ENCODE results near the gene LCLAT1. TPM values are rescaled to one million over a fixed set of nuclear protein-coding genes. Genes with fewer than 3 reads are reported as not detected.

The LCLAT1 gene
- total and polyA plus RNA-seq, 8 donors, result 2.0 to 15.0 (median 9.8) TPM

DNA sequence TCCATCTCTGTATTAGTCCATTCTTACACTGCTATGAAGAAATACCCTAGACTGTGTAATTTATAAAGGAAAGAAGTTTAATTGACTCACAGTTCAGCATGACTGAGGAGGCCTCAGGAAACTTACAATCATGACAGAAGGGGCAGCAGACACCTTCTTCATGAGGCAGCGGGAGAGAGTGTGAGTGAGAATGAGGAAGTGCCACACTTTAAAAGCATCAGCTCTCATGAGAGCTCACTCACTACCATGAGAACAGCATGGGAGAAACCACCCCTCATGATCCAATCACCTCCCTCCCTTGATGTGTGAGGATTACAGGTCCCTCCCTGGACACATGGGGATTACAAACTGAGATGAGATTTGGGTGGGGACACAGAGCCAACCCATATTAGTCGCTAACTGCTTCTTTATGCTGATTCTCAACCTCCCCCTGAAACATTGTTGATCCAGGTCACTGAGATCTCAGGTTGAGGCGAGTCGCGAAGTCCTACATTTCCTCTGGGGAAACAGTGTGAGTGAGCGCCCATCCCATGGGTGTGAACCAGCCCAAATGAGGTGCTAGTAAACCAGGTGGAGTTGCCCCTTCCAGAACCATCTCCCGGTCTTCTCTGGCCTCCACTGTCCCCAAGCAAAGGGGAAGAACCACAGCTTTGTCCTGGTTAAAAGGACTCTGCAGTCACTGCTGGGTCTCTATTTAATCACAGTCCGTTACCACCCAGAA lies 236.3 kb downstream of the LCLAT1 start:
- no peak overlapping the region for H3K27ac ChIP-seq
- TF ChIP-seq, protein P1, sequence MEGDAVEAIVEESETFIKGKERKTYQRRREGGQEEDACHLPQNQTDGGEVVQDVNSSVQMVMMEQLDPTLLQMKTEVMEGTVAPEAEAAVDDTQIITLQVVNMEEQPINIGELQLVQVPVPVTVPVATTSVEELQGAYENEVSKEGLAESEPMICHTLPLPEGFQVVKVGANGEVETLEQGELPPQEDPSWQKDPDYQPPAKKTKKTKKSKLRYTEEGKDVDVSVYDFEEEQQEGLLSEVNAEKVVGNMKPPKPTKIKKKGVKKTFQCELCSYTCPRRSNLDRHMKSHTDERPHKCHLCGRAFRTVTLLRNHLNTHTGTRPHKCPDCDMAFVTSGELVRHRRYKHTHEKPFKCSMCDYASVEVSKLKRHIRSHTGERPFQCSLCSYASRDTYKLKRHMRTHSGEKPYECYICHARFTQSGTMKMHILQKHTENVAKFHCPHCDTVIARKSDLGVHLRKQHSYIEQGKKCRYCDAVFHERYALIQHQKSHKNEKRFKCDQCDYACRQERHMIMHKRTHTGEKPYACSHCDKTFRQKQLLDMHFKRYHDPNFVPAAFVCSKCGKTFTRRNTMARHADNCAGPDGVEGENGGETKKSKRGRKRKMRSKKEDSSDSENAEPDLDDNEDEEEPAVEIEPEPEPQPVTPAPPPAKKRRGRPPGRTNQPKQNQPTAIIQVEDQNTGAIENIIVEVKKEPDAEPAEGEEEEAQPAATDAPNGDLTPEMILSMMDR (IDR thresholded peaks at IDR 0.05), result no peak
- H3K36me3 ChIP-seq, result no peaks in the 10 kb centered on the region
- intact Hi-C loops (cut with DNase I), result no loop called here
- H3K4me1 ChIP-seq, result no peaks in the 10 kb centered on the region
- H3K27me3 ChIP-seq, result no peaks in the 10 kb centered on the region
- no peaks in the 10 kb centered on the region for H3K9me3 ChIP-seq
- FAIRE-seq (no peak), DNase-seq (no peak), ATAC-seq (no peak)
- H3K4me3 ChIP-seq, result no peak overlapping the region
- 91 to 97% methylated on average over 8 of the region's 8 CpGs for WGBS, 2 donors

DNA sequence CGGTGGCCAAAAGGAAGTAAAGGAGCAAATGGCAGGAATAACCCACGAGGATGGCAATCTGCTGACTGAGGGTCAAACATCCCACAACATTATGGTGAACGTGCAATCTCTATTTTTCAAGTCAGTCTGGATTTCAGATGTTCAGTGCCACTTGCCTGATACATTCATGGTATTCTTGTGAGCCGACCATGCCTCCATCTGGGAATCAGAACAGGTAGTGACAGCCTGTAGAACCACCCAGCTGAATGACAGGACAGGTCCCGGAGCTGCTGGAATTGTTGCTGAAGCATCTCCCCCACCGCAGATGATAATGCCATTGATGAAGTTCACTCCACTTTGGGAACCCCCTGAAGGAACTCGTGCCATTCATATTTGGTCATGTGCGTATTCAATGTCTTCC lies 237.0 kb downstream of the LCLAT1 start:
- no peaks in the 10 kb centered on the region for H3K36me3 ChIP-seq
- no peak for DNase-seq
- no peaks in the 10 kb centered on the region for H3K4me1 ChIP-seq
- no peak for FAIRE-seq
- intact Hi-C loops (cut with DNase I), result no loop called here
- no peak for ATAC-seq
- H3K27me3 ChIP-seq, result no peaks in the 10 kb centered on the region
- WGBS, 2 donors, result 79 to 89% methylated on average over 8 of the region's 8 CpGs
- H3K4me3 ChIP-seq, result no peak overlapping the region
- TF ChIP-seq, protein P1 (IDR thresholded peaks at IDR 0.05), result no peak
- no peaks in the 10 kb centered on the region for H3K9me3 ChIP-seq
- no peak overlapping the region for H3K27ac ChIP-seq

DNA sequence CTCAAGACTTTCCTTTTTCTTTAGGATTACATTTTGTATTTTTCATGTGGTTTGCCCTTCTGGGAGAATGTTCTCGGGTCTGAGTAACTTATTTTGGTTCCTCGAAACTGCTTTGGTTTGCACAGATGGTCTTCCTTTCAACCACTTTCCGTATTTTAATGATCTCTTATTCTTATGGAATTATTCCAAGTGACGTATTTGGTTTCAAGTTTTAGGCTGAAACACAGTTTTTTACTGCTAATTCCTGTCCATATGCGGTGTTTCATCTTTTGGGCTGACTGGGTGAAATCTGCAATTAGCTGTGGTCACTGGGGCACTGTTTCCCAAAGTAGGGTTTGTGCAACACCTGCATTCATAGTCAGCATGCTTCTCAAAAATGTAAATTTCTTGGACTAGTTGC lies 237.5 kb downstream of the LCLAT1 start:
- Histone ChIP-seq H3K27ac (no peak overlapping the region), H3K27me3 (no peaks in the 10 kb centered on the region), H3K4me3 (no peak overlapping the region), H3K36me3 (no peaks in the 10 kb centered on the region), H3K4me1 (no peaks in the 10 kb centered on the region), H3K9me3 (no peaks in the 10 kb centered on the region)
- no peak for DNase-seq
- no peak for ATAC-seq
- WGBS, 2 donors, result 74 to 88% methylated on average over 5 of the region's 5 CpGs
- TF ChIP-seq, protein P1 (IDR thresholded peaks at IDR 0.05), result no peak
- no peak for FAIRE-seq
- intact Hi-C loops (cut with DNase I), result no loop called here

DNA sequence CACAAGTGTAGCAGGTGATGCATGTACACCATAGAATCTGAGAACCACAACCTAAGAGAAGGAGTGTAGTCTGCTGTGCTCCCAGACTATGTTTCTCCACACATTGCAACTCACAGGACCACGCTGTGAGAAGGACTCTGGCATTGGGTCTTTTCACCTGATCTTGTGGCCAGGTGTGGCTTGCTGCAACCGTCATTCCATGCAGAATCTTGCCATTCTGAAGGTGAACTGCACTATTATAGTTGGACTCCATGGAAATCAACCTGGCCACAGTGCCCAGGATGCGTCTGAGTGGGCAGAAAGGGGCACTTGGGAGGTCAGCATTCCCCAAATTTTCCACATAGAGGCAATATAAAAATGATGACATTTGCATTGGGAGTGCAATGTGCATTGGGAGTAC lies 237.9 kb downstream of the LCLAT1 start:
- intact Hi-C loops (cut with DNase I), result no loop called here
- no peaks in the 10 kb centered on the region for H3K4me1 ChIP-seq
- WGBS, 2 donors, result 84 to 89% methylated on average over 3 of the region's 3 CpGs
- no peak overlapping the region for H3K4me3 ChIP-seq
- no peaks in the 10 kb centered on the region for H3K36me3 ChIP-seq
- no peak overlapping the region for H3K27ac ChIP-seq
- TF ChIP-seq, protein P1 (IDR thresholded peaks at IDR 0.05), result no peak
- FAIRE-seq, result no peak
- no peak for ATAC-seq
- H3K9me3 ChIP-seq, result no peaks in the 10 kb centered on the region
- no peaks in the 10 kb centered on the region for H3K27me3 ChIP-seq
- DNase-seq, result no peak

DNA sequence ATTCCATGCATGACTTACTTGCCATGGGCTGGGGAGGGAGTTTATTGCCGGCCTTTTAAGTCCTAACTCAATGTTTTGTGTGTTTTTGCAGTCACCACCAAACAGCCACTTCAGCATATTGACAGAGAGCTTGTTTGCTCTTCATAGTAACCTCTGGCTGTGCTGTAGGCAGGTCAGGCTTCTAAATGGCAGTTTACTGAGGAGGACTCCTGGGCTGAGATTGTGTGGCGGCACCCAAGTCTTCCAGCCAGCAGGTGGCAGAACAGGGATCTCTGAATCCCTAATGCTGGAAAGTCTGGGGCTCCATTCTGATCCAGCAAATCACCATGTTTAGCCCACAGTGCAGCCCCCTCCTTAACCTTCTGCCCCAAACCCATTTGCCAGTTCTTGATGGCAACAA lies 239.0 kb downstream of the LCLAT1 start:
- TF ChIP-seq, protein P1 (IDR thresholded peaks at IDR 0.05), result no peak
- Histone ChIP-seq H3K4me1 (no peaks in the 10 kb centered on the region), H3K4me3 (no peak overlapping the region), H3K9me3 (no peaks in the 10 kb centered on the region), H3K27ac (no peak overlapping the region), H3K36me3 (no peaks in the 10 kb centered on the region), H3K27me3 (no peaks in the 10 kb centered on the region)
- no peak for FAIRE-seq
- peak in 3 of 4 donors; percentile 51 to 88 (median 86) for ATAC-seq
- peak in 1 of 6 donors; percentile 22 for DNase-seq
- intact Hi-C loops (cut with DNase I), result no loop called here
- WGBS, 2 donors, result 87 to 89% methylated on average over 2 of the region's 2 CpGs

Measured in pancreas (tissue), 10 donors.